Endothelial cell (in vitro differentiated cells): Measurements from ENCODE around the gene ADAT1. TPM values are rescaled to one million over a fixed set of nuclear protein-coding genes. Genes with fewer than 3 reads are reported as not detected.

ENCODE experiments used
- DNase-seq: peaks from one replicate; pipeline ENCODE4 v3.0.0; 2021; ENCODE audit warnings: low spot score
- H3K27ac Mint-ChIP-seq: one replicate; pipeline ENCODE4 v1.8.0; 2021; ENCODE audit warnings: mixed read lengths, inconsistent platforms; ENCODE audit not compliant: unreplicated experiment
- H3K27me3 Mint-ChIP-seq: one replicate; pipeline ENCODE4 v1.8.0; 2021; ENCODE audit warnings: mild to moderate bottlenecking, moderate library complexity, mixed read lengths, inconsistent platforms; ENCODE audit not compliant: unreplicated experiment
- H3K36me3 Mint-ChIP-seq: one replicate; pipeline ENCODE4 v1.8.0; 2021; ENCODE audit warnings: mild to moderate bottlenecking, low read depth, mixed read lengths, inconsistent platforms; ENCODE audit not compliant: unreplicated experiment
- H3K4me1 Mint-ChIP-seq: one replicate; pipeline ENCODE4 v1.8.0; 2021; ENCODE audit warnings: mild to moderate bottlenecking, mixed read lengths, inconsistent platforms; ENCODE audit not compliant: unreplicated experiment
- H3K4me3 Mint-ChIP-seq: one replicate; pipeline ENCODE4 v1.8.0; 2021; ENCODE audit warnings: mild to moderate bottlenecking, mixed read lengths, inconsistent platforms; ENCODE audit not compliant: unreplicated experiment
- H3K9me3 Mint-ChIP-seq: one replicate; pipeline ENCODE4 v1.8.0; 2021; ENCODE audit warnings: mixed read lengths, inconsistent platforms; ENCODE audit not compliant: unreplicated experiment
- CTCF ChIP-seq: fragments of 200-600 bp; sonication (generic); IDR thresholded peaks from one replicate; pipeline ENCODE4 v1.5.0; 2021; ENCODE audit warnings: antibody characterized with exemption; ENCODE audit not compliant: unreplicated experiment
- total RNA-seq: library from RNA; stranded (reverse); fragmentation: NEBNext Ultra II Directional; extraction: Animal tissue kit (Norgen Biotek cat#: 25700); gene quantifications from one replicate; pipeline ENCODE4 v1.2.1, GENCODE V29; 2021; ENCODE audit not compliant: unreplicated experiment

The ADAT1 gene
- total RNA-seq, 1 donor from 2014 or later, result 137 TPM

GRCh38 chr16:75629132-75629531 is 6.1 kb upstream of the ADAT1 start:
- no peaks in the 10 kb centered on the region for H3K9me3 Mint-ChIP-seq
- peaks cover 53% of the 10 kb centered on the region for H3K4me1 Mint-ChIP-seq
- DNase-seq, result no peak
- TF ChIP-seq CTCF, result no peak
- peaks cover 25% of the 10 kb centered on the region for H3K27me3 Mint-ChIP-seq
- peak overlapping the region; percentile 97 for H3K27ac Mint-ChIP-seq
- peak overlapping the region; percentile 85 for H3K4me3 Mint-ChIP-seq
- H3K36me3 Mint-ChIP-seq, result peaks cover 77% of the 10 kb centered on the region

GRCh38 chr16:75628351-75628750 is 5.3 kb upstream of the ADAT1 start:
- H3K9me3 Mint-ChIP-seq, result no peaks in the 10 kb centered on the region
- H3K36me3 Mint-ChIP-seq, result peaks cover 77% of the 10 kb centered on the region
- TF ChIP-seq CTCF, result no peak
- peak overlapping the region; percentile 97 for H3K27ac Mint-ChIP-seq
- peak overlapping the region; percentile 79 for H3K4me3 Mint-ChIP-seq
- H3K4me1 Mint-ChIP-seq, result peaks cover 53% of the 10 kb centered on the region
- H3K27me3 Mint-ChIP-seq, result peaks cover 27% of the 10 kb centered on the region
- DNase-seq, result peak; percentile 33

- H3K27ac Mint-ChIP-seq, result peak overlapping the region; percentile 97
- peaks cover 74% of the 10 kb centered on the region for H3K36me3 Mint-ChIP-seq
- TF ChIP-seq CTCF, result no peak
- DNase-seq, result no peak
- H3K27me3 Mint-ChIP-seq, result peaks cover 30% of the 10 kb centered on the region
- H3K4me3 Mint-ChIP-seq, result peak overlapping the region; percentile 79
- no peaks in the 10 kb centered on the region for H3K9me3 Mint-ChIP-seq
- peaks cover 53% of the 10 kb centered on the region for H3K4me1 Mint-ChIP-seq
Observed at GRCh38 chr16:75627851-75628250, 4.8 kb upstream of the ADAT1 start.

- Mint-ChIP-seq H3K4me3 (peak overlapping the region; percentile 66), H3K36me3 (peaks cover 68% of the 10 kb centered on the region), H3K9me3 (no peaks in the 10 kb centered on the region), H3K27me3 (peaks cover 28% of the 10 kb centered on the region), H3K27ac (peak overlapping the region; percentile 97), H3K4me1 (peaks cover 60% of the 10 kb centered on the region)
- DNase-seq, result no peak
- no peak for TF ChIP-seq CTCF
Observed at GRCh38 chr16:75626806-75627205, 3.7 kb upstream of the ADAT1 start.

- Mint-ChIP-seq H3K27ac (peak overlapping the region; percentile 92), H3K4me3 (peak overlapping the region; percentile 66)
Observed at GRCh38 chr16:75624921-75625334, 1.8 kb upstream of the ADAT1 start.

More at GRCh38 chr16:75624921-75625334, 1.8 kb upstream of the ADAT1 start:
- H3K4me1 Mint-ChIP-seq, result peaks cover 78% of the 10 kb centered on the region
- H3K36me3 Mint-ChIP-seq, result peaks cover 61% of the 10 kb centered on the region
- no peak for DNase-seq
- no peaks in the 10 kb centered on the region for H3K9me3 Mint-ChIP-seq
- TF ChIP-seq CTCF, result no peak
- peaks cover 34% of the 10 kb centered on the region for H3K27me3 Mint-ChIP-seq
